Measurements from ENCODE around the gene DNER. TPM values are rescaled to one million over a fixed set of nuclear protein-coding genes. Genes with fewer than 3 reads are reported as not detected.

Gene DNER
- total RNA-seq, 4 donors from 2014 or later = 1.9 to 24.7 (median 4.9) TPM

DNA sequence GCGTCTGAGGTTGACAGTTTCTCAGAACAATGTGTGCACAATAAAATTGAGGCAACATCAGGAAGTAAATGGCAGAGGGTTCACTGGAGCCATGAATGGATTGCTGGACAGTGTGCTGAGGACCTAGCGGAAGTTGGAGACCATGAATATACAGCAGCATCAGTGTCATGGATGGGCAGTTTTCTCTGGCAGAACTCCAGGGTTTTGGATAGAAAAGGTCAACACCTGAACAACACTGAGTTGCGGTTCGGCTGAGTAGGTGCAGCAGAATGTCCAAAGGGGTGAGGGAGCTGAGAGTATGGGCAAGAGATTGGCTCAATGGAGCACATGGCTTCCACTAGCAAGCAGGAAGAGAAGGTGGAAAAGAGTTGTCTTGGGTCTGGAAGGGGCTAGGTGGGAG is 73.7 kb downstream of the DNER start:
- Histone ChIP-seq H3K4me3 (no peak overlapping the region), H3K9me3 (no peaks in the 10 kb centered on the region), H3K27me3 (no peaks in the 10 kb centered on the region), H3K36me3 (no peaks in the 10 kb centered on the region), H3K27ac (no peak overlapping the region), H3K4me1 (no peaks in the 10 kb centered on the region)
- intact Hi-C loops (cut with DNase I; ENCODE audit: low total_unique reads) = no loop called here
- TF ChIP-seq, protein P1, sequence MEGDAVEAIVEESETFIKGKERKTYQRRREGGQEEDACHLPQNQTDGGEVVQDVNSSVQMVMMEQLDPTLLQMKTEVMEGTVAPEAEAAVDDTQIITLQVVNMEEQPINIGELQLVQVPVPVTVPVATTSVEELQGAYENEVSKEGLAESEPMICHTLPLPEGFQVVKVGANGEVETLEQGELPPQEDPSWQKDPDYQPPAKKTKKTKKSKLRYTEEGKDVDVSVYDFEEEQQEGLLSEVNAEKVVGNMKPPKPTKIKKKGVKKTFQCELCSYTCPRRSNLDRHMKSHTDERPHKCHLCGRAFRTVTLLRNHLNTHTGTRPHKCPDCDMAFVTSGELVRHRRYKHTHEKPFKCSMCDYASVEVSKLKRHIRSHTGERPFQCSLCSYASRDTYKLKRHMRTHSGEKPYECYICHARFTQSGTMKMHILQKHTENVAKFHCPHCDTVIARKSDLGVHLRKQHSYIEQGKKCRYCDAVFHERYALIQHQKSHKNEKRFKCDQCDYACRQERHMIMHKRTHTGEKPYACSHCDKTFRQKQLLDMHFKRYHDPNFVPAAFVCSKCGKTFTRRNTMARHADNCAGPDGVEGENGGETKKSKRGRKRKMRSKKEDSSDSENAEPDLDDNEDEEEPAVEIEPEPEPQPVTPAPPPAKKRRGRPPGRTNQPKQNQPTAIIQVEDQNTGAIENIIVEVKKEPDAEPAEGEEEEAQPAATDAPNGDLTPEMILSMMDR (IDR thresholded peaks at IDR 0.05) = no peak
- TF ChIP-seq POLR2A (IDR thresholded peaks at IDR 0.05) = no peak
- no peak for DNase-seq

DNA sequence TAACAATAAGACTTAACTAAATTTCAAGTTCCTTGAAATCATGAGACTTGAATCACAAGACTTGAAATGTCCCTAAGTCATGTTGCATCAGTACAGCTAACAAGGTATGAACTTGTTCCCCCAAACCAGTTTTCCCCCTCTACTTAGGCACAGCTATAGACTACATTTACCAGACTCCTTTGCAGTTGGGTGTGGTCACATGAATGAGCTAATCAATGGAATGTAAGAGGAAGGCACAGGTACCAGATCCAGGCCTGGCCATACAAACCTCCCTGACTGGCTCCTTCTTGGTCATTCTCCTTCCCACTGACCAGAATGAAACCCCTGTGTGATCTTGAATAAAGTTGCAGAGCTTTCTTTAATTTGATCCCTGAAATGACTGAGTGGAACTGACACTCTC is 77.8 kb downstream of the DNER start:
- H3K4me1 ChIP-seq = no peaks in the 10 kb centered on the region

DNA sequence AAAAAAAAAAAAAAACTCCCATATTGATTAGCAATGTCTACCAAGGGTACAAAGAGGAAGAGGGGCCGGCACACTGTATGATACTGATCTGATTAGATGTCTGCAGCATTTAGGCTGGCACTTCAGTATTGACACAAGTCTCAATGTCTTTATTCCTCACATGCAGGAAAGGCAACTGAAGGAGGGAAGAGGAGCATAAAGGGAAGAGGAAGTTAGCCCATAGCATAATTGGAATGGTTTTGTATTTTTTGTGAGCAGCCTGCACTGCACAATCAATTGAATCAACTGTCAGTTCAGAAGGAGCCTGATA is 79.0 kb downstream of the DNER start:
- no peaks in the 10 kb centered on the region for H3K27me3 ChIP-seq
- no peak overlapping the region for H3K4me3 ChIP-seq
- no peak for DNase-seq
- intact Hi-C loops (cut with DNase I; ENCODE audit: low total_unique reads) = no loop called here
- H3K27ac ChIP-seq = no peak overlapping the region
- H3K36me3 ChIP-seq = no peaks in the 10 kb centered on the region
- TF ChIP-seq, protein P1 (IDR thresholded peaks at IDR 0.05) = no peak
- TF ChIP-seq POLR2A (IDR thresholded peaks at IDR 0.05) = no peak
- no peaks in the 10 kb centered on the region for H3K4me1 ChIP-seq
- no peaks in the 10 kb centered on the region for H3K9me3 ChIP-seq

More for the DNA sequence above, 77.8 kb downstream of the DNER start:
- H3K4me3 ChIP-seq = no peak overlapping the region
- no peaks in the 10 kb centered on the region for H3K36me3 ChIP-seq
- TF ChIP-seq POLR2A (IDR thresholded peaks at IDR 0.05) = no peak
- TF ChIP-seq, protein P1 (IDR thresholded peaks at IDR 0.05) = no peak
- H3K9me3 ChIP-seq = no peaks in the 10 kb centered on the region
- no peak for DNase-seq
- no peak overlapping the region for H3K27ac ChIP-seq
- no peaks in the 10 kb centered on the region for H3K27me3 ChIP-seq
- intact Hi-C loops (cut with DNase I; ENCODE audit: low total_unique reads) = no loop called here

DNA sequence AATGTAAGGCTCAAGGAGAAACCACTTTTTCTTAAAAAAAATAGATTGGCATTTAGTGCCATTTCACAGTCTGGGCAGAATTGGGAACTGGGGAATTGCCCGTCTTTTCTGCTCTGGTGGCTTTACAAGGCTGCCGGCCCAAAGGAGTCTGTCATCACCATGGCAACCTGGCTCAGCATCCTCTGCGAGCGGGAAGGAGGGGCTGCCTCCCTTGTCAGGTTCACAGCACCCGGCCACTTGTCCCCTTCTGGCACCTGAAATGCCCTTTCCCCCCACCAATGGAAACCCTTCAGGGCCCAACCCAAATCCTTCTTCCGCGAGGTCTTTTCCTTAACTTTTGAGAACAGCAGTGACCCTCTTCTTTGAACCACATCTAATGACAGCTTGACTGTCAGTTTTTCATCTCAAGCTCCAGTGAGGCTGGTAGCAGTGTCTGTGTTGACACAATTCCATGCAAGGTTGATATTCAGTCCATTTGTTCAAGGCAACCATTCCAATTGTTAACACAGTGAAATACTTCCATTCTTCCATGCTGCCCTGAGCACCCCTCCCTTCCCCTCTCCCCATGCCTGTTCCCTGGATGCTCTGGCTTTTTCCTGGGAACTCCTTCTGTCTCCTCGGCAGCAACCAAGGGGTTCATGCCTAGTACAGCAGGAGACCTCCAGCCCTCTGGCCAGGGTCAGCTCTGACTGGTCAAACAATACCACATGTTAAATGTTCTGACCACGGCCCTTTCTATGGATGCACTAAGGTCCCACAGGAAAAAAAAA is 79.6 kb downstream of the DNER start:
- no peak for TF ChIP-seq POLR2A (IDR thresholded peaks at IDR 0.05)
- TF ChIP-seq, protein P1 (IDR thresholded peaks at IDR 0.05) = no peak
- no peaks in the 10 kb centered on the region for H3K27me3 ChIP-seq
- H3K27ac ChIP-seq = no peak overlapping the region
- intact Hi-C loops (cut with DNase I; ENCODE audit: low total_unique reads) = no loop called here
- H3K4me3 ChIP-seq = no peak overlapping the region
- H3K9me3 ChIP-seq = no peaks in the 10 kb centered on the region
- no peak for DNase-seq
- no peaks in the 10 kb centered on the region for H3K4me1 ChIP-seq
- H3K36me3 ChIP-seq = no peaks in the 10 kb centered on the region

DNA sequence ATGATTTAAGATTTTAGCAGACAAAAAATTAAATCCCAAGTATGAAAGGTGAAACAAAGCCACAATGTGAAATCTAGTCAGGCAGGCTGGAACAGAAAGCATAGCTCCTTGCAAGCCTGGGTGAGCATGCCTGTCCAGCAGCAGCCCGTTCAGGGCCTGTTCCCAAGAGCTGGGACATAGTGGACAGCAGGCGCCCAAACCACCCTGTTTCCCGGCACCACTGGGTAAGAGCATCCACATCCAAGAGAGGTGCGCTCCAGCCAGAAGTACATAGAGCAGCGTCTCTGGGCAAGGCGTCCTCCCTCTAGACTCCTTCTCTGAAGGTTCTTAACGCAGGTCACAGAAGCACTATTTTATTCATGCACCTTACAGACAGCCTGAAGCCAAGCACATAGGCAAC is 80.8 kb downstream of the DNER start:
- Histone ChIP-seq H3K9me3 (no peaks in the 10 kb centered on the region), H3K4me1 (no peaks in the 10 kb centered on the region), H3K27ac (no peak overlapping the region), H3K4me3 (no peak overlapping the region), H3K27me3 (no peaks in the 10 kb centered on the region), H3K36me3 (no peaks in the 10 kb centered on the region)
- no peak for TF ChIP-seq POLR2A (IDR thresholded peaks at IDR 0.05)
- TF ChIP-seq, protein P1 (IDR thresholded peaks at IDR 0.05) = no peak
- intact Hi-C loops (cut with DNase I; ENCODE audit: low total_unique reads) = no loop called here
- no peak for DNase-seq
